Left ventricle myocardium inferior (tissue), 1 donor: ENCODE data around the gene HIP1. TPM values are rescaled to one million over a fixed set of nuclear protein-coding genes. Genes with fewer than 3 reads are reported as not detected.
A peak's percentile ranks its signal among the peaks of the same experiment; 100 is the strongest.

ENCODE experiments used
- DNase-seq: peaks from one replicate; pipeline ENCODE4 v3.0.0-alpha.2; 2020
- H3K27ac ChIP-seq: fragments of 200-600 bp; replicated peaks from 2 replicates; pipeline ENCODE4 v1.8.0; 2021
- H3K27me3 ChIP-seq: fragments of 200-600 bp; 2 replicates; pipeline ENCODE4 v1.8.0; 2021; ENCODE audit warnings: low read depth
- H3K36me3 ChIP-seq: fragments of 200-600 bp; 2 replicates; pipeline ENCODE4 v1.8.0; 2021
- H3K4me1 ChIP-seq: fragments of 200-600 bp; 2 replicates; pipeline ENCODE4 v1.8.0; 2021
- H3K4me3 ChIP-seq: fragments of 200-600 bp; 2 replicates; pipeline ENCODE4 v1.8.0; 2021; ENCODE audit warnings: mild to moderate bottlenecking, moderate library complexity
- H3K9me3 ChIP-seq: fragments of 200-600 bp; replicated peaks from 2 replicates; pipeline ENCODE4 v1.8.0; 2021
- CTCF ChIP-seq: fragments of 200-600 bp; IDR thresholded peaks from 2 replicates; pipeline ENCODE4 v1.8.0; 2021; ENCODE audit warnings: antibody characterized with exemption, mild to moderate bottlenecking, borderline replicate concordance
- intact Hi-C: fragments of 100-400 bp; cut with micrococcal nuclease; formaldehyde crosslinking; loops from one replicate; pipeline ENCODE4 v1.11.0; 2022
- total RNA-seq: library from RNA; stranded (reverse); fragmentation: NEBNext Ultra II Directional; extraction: Animal tissue kit (Norgen Biotek cat#: 25700); gene quantifications from one replicate; pipeline ENCODE4 v1.2.1, GENCODE V29; 2021
- donor health status: DM: no; HTN: yes; CAD: no; lungs with severe emphysema.

The HIP1 gene
- total RNA-seq, 1 donor from 2014 or later, result 14.5 TPM

- peaks cover 20% of the 10 kb centered on the region for H3K4me1 ChIP-seq
- H3K27me3 ChIP-seq, result no peaks in the 10 kb centered on the region
- peak; percentile 75 for TF ChIP-seq CTCF
- H3K9me3 ChIP-seq, result peaks cover 7% of the 10 kb centered on the region
- H3K36me3 ChIP-seq, result no peaks in the 10 kb centered on the region
- intact Hi-C loops, result no loop called here
- no peak for DNase-seq
- no peak overlapping the region for H3K27ac ChIP-seq
- H3K4me3 ChIP-seq, result no peak overlapping the region
These were observed 95.8 kb downstream of the HIP1 start for GRCh38 chr7:75642810-75643486.

- no peak for TF ChIP-seq CTCF
- H3K36me3 ChIP-seq, result no peaks in the 10 kb centered on the region
- H3K4me3 ChIP-seq, result no peak overlapping the region
- intact Hi-C loops, result no loop called here
- peaks cover 29% of the 10 kb centered on the region for H3K4me1 ChIP-seq
- peak overlapping the region; percentile 88 for H3K27ac ChIP-seq
- no peak for DNase-seq
- peaks cover 7% of the 10 kb centered on the region for H3K9me3 ChIP-seq
- H3K27me3 ChIP-seq, result no peaks in the 10 kb centered on the region
These were observed 98.5 kb downstream of the HIP1 start for GRCh38 chr7:75640201-75640600.

- Histone ChIP-seq H3K4me3 (peak overlapping the region; percentile 83), H3K9me3 (peaks cover 7% of the 10 kb centered on the region), H3K27ac (peak overlapping the region; percentile 88), H3K4me1 (peaks cover 29% of the 10 kb centered on the region), H3K36me3 (no peaks in the 10 kb centered on the region), H3K27me3 (no peaks in the 10 kb centered on the region)
- TF ChIP-seq CTCF, result no peak
- intact Hi-C loops, result no loop called here
- no peak for DNase-seq
These were observed 98.9 kb downstream of the HIP1 start for GRCh38 chr7:75639886-75640190.

- Histone ChIP-seq H3K36me3 (no peaks in the 10 kb centered on the region), H3K27me3 (no peaks in the 10 kb centered on the region), H3K4me1 (peaks cover 29% of the 10 kb centered on the region), H3K4me3 (peak overlapping the region; percentile 83), H3K27ac (peak overlapping the region; percentile 88), H3K9me3 (peaks cover 7% of the 10 kb centered on the region)
- TF ChIP-seq CTCF, result no peak
- DNase-seq, result peak; percentile 53
- intact Hi-C loops, result no loop called here
These were observed 99.5 kb downstream of the HIP1 start for GRCh38 chr7:75639071-75639885.

GRCh38 chr7:75638594-75639070 lies 100.1 kb downstream of the HIP1 start:
- Histone ChIP-seq H3K27ac (peak overlapping the region; percentile 88), H3K36me3 (no peaks in the 10 kb centered on the region), H3K4me1 (peaks cover 29% of the 10 kb centered on the region), H3K9me3 (peaks cover 7% of the 10 kb centered on the region), H3K4me3 (peak overlapping the region; percentile 83), H3K27me3 (no peaks in the 10 kb centered on the region)
- intact Hi-C loops, result no loop called here
- TF ChIP-seq CTCF, result no peak
- peak; percentile 66 for DNase-seq
